Astrocyte of the spinal cord (primary cell): Measurements from ENCODE around the gene TMPRSS3.

Experiments used
- DNase-seq: peaks from one replicate; pipeline ENCODE4 v3.0.0; 2011; ENCODE audit warnings: low read depth, low spot score
- H3K4me3 ChIP-seq: 2 replicates; pipeline ENCODE4 v1.5.1; 2011; ENCODE audit warnings: low read depth, mild to moderate bottlenecking, low read length, moderate library complexity
- in situ Hi-C: cut with HindIII; loops from 2 replicates; pipeline ENCODE4 v1.10.0; 2017; ENCODE audit warnings: low sequenced_read_pairs
- TF ChIP-seq, protein P1 (sequence below): IDR thresholded peaks from 2 replicates; pipeline ENCODE4 v1.5.1; 2012; ENCODE audit warnings: low read depth, mild to moderate bottlenecking, low read length, inconsistent platforms

TMPRSS3 gene

GRCh38 chr21:42343101-42343500 is 52.8 kb downstream of the TMPRSS3 start:
- DNase-seq: no peak

GRCh38 chr21:42341776-42342542 is 53.9 kb downstream of the TMPRSS3 start:
- H3K4me3 ChIP-seq: no peak overlapping the region
- TF ChIP-seq, protein P1, sequence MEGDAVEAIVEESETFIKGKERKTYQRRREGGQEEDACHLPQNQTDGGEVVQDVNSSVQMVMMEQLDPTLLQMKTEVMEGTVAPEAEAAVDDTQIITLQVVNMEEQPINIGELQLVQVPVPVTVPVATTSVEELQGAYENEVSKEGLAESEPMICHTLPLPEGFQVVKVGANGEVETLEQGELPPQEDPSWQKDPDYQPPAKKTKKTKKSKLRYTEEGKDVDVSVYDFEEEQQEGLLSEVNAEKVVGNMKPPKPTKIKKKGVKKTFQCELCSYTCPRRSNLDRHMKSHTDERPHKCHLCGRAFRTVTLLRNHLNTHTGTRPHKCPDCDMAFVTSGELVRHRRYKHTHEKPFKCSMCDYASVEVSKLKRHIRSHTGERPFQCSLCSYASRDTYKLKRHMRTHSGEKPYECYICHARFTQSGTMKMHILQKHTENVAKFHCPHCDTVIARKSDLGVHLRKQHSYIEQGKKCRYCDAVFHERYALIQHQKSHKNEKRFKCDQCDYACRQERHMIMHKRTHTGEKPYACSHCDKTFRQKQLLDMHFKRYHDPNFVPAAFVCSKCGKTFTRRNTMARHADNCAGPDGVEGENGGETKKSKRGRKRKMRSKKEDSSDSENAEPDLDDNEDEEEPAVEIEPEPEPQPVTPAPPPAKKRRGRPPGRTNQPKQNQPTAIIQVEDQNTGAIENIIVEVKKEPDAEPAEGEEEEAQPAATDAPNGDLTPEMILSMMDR: no peak
- in situ Hi-C loops: no loop called here
- no peak for DNase-seq

More at GRCh38 chr21:42343101-42343500, 52.8 kb downstream of the TMPRSS3 start:
- in situ Hi-C loops: no loop called here
- TF ChIP-seq, protein P1: no peak
- H3K4me3 ChIP-seq: no peak overlapping the region

DNA sequence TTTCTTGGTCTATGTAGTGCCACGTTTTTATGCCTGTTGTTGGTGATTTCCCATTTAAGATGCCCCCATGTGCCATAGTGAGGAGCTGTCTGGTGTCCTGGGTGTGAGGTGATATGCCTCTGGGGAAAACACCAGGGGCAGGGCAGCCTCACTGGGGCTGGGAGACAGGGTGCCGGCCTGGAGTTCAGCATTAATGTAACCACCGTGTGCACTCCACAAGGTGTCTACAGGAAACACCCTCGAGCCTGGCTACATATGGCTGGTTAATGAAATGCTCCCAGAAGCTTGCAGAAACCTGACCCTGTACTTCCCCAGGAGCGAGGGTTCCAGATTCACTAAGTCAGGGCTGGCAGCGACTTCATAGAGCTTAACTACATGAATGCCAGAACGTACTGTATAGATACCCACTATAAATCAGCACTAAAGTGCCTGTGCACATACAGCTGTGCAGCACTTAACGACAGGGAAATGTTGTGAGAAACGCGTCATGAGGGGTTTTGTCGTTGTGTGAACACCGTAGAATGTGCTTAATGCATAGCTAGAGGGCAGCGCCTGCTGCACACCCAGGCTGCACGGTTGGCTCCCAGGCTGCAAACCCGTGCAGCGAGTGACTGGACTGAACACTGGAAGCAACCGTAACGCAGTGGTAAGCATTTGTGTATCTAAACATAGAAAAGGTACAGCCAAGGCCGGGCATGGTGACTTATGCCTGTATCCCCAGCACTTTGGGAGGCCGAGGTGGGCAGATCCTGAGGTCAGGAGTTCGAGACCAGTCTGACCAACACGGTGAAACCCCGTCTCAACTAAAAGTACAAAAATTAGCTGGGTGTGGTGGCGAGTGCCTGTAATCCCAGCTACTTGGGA is 55.4 kb downstream of the TMPRSS3 start:
- TF ChIP-seq, protein P1: no peak
- DNase-seq: no peak

DNA sequence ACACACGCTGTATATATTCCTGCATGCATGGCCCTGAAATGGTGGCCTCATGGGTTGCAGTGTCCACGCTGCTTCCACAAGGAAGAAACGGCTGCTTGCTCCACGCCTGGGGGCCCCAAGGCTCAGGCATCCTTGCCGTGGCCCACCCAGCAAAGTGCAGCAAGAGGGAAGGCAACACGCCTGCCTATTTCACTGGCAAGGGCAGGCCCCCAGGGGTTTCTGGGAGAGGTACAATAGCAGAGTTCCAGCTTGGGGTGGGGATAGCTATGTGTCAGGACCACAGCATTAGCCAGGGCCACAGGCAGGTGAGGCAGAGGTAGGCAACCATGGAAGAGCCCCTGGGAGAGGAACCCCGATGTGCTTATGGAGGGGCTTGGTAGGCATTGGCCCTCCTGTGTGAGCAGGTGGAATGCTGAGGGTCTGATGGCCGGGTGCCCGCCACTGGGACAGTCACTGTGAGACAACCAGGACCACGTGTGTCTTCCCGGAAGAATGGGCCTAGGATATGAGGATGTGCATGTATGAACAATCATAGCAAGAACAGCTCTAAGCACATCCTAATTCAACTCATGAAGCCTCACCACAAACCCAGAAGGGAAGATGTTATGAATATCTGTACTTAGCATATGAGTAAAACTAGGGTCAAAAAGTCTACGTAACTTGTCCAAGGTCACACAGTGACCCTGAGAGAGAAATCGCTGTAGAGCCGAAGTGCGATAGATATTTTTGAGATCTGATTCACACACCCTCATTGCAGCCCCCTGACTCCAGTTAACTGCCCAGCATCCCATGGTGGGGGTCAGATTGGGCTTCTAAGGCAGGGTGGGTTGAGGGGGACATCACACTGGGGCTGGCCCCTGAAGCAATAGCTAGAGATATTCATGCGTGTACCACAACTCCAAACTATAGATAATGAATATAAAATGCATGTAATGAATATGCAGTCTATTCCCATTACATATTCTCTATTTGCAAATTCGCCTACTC is 56.8 kb downstream of the TMPRSS3 start:
- in situ Hi-C loops: no loop called here
- TF ChIP-seq, protein P1: no peak
- DNase-seq: no peak
- H3K4me3 ChIP-seq: no peak overlapping the region

More for the DNA sequence above, 55.4 kb downstream of the TMPRSS3 start:
- H3K4me3 ChIP-seq: no peak overlapping the region
- in situ Hi-C loops: no loop called here

GRCh38 chr21:42337830-42338728 is 57.8 kb downstream of the TMPRSS3 start:
- TF ChIP-seq, protein P1: peak; percentile 72
- H3K4me3 ChIP-seq: no peak overlapping the region
- peak; percentile 29 for DNase-seq
- in situ Hi-C loops: no loop called here
